ENCODE measurements around the gene CACTIN.

GRCh38 chr19:3604227-3604986, 22.2 kb downstream of the CACTIN start:
- TF ChIP-seq POLR2AphosphoS5 (IDR thresholded peaks at IDR 0.05) = no peak
- no peak for TF ChIP-seq CTCF (IDR thresholded peaks at IDR 0.05)

Measured in sigmoid colon (tissue), 4 donors.